GM12801 (cell line): ENCODE results near the gene ZNF598.

Experiments used
- TF ChIP-seq, protein P1 (sequence below): IDR thresholded peaks from one replicate; pipeline ENCODE4 v1.5.1; 2011; ENCODE audit warnings: control low read depth; ENCODE audit not compliant: insufficient read length; ENCODE audit errors: extremely low read depth

Gene ZNF598

DNA sequence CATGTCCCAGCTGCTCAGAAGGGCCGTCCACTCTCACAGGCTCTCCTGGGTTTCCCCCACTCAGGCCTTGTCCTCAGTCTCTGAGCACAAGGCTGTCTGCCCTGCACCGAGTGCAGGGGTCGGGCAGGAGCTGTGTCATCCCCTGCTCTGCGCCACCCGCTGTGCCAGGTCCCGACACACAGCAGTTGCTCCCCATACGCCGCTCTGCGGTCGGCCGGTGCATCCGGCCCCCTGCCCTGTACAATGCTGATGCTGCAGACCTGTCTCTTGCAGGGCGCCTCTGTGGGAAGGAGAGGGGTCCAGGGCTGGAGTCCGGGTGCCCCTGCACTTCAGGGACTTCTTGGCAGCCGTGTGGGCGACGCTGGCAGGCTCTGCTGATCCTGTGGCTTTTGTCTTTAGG is 44.3 kb upstream of the ZNF598 start:
- TF ChIP-seq, protein P1, sequence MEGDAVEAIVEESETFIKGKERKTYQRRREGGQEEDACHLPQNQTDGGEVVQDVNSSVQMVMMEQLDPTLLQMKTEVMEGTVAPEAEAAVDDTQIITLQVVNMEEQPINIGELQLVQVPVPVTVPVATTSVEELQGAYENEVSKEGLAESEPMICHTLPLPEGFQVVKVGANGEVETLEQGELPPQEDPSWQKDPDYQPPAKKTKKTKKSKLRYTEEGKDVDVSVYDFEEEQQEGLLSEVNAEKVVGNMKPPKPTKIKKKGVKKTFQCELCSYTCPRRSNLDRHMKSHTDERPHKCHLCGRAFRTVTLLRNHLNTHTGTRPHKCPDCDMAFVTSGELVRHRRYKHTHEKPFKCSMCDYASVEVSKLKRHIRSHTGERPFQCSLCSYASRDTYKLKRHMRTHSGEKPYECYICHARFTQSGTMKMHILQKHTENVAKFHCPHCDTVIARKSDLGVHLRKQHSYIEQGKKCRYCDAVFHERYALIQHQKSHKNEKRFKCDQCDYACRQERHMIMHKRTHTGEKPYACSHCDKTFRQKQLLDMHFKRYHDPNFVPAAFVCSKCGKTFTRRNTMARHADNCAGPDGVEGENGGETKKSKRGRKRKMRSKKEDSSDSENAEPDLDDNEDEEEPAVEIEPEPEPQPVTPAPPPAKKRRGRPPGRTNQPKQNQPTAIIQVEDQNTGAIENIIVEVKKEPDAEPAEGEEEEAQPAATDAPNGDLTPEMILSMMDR = no peak

DNA sequence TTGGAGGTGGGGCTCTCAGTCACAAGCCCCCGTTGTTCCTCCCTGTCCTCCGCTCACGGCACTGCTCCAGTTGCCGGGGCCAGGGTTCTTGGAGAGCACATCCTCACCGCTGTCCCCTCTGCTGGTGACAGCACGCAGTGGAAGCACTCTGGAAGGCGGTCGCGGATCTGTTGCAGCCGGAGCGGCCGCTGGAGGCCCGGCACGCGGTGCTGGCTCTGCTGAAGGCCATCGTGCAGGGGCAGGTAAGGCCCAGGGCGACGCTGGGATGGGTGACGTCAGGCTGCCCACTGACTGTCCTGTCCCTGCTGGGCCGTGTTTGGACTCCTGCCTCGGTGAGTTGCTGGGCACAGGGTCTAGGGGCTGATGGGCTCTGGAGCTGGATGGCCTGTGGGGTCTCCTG is 43.6 kb upstream of the ZNF598 start:
- TF ChIP-seq, protein P1 = no peak

DNA sequence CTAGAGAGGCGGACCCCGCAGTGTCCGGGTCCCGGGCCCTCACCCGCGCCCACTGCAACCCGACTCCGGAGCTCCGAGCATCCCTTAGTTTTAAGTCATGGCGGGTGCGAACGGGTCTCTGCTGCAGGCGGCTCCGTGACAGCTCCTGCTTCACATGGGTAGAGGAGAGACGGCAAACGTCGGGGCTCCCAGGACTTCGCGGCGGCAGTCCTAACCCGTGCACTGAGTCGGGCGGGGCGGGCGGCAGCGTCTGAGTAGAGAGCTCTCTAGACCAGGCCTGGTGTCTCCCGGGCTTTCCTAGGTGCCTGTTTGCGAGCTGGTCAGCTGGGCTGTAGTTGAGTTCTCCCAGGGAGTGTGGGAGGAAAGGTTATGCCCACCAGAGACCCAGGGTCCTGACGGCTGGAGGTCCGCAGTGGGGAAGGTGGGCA is 38.5 kb upstream of the ZNF598 start:
- TF ChIP-seq, protein P1 = no peak

GRCh38 chr16:2047330-2048115 is 37.9 kb upstream of the ZNF598 start, which contains the start of the genes NTHL1 and TSC2:
Gene NTHL1 (minus strand): TSS chr16:2047834. CDS start chr16:2047823, 11 bp downstream.
Gene TSC2 (plus strand): TSS chr16:2047985. CDS start chr16:2048616, 631 bp downstream.
- TF ChIP-seq, protein P1 = no peak

- TF ChIP-seq, protein P1 = no peak
These were observed 37.3 kb upstream of the ZNF598 start for GRCh38 chr16:2046893-2047329.

DNA sequence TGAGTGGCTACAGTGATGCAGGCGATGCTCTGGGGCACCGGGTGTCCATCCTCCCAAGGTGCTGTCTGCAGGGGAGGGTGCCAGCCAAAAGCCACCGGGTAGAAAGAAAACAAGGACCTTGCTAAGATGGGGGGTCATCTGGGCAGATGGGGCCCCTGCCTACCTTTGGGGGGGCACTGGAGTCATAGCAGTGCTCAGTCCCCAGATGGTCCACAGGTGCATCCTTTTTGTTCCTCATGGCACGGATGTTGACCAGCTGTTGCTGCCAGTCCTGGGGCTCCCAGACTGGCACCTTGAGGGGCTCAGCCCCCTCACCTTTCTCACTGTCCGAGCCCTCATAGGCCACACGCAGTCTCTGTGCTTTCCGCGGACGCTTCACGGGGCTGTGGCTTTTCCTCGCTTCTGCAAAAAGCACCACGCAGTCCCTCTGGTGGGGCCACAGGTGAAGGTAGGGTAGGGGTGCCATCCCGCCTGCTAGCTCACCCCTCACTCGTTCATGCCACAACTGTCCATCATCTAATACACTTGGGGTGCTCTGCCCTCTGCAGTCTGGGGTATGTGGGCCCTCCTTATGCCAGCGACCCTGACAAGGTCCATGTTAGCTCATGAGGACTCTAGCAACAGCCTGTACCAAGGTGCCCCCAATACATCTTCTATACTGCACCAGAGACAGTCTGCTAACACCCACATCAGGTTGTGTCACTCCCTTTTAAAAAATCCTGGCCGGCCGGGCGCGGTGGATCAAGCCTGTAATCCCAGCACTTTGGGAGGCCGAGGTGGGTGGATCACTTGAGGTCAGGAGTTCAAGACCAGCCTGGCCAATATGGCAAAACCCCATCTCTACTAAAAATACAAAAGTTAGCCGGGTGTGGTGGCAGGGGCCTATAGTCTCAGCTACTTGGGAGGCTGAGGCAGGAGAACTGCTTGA is 36.6 kb upstream of the ZNF598 start:
- TF ChIP-seq, protein P1 = no peak

DNA sequence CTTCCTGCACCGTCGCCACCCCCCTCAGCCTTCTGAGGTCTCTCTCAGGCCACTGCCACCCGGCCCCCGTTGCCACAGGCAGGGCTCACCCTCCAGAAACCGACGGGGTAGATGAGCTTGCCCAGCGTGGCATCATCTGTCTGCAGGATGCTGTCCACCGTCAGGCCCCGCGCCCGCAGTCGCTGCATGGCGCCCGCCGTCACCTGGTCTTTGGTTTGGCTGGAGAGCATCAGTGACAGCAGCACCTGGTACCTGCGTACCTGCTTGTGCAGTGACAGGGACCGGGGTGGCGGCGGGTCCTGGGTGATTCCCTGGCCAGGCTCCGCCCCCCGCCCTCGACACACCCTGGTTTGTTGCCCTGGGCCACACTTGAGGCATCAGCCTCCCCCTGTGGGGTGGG is 34.9 kb upstream of the ZNF598 start:
- TF ChIP-seq, protein P1 = no peak
